ENCODE results near the gene MOB2. TPM values are rescaled to one million over a fixed set of nuclear protein-coding genes. Genes with fewer than 3 reads are reported as not detected.
"Not testable (repeated sequence)": the region's sequence is repeated elsewhere in the genome, so short reads cannot be mapped to it uniquely, and the experiment has no call there.

The MOB2 gene
- total RNA-seq, 1 experiment from 2014 or later: 11.1 TPM

GRCh38 chr11:1446623-1447022, 40.0 kb downstream of the MOB2 start:
- DNase-seq (ENCODE audit: extremely low read depth, low read depth): no peak

DNA sequence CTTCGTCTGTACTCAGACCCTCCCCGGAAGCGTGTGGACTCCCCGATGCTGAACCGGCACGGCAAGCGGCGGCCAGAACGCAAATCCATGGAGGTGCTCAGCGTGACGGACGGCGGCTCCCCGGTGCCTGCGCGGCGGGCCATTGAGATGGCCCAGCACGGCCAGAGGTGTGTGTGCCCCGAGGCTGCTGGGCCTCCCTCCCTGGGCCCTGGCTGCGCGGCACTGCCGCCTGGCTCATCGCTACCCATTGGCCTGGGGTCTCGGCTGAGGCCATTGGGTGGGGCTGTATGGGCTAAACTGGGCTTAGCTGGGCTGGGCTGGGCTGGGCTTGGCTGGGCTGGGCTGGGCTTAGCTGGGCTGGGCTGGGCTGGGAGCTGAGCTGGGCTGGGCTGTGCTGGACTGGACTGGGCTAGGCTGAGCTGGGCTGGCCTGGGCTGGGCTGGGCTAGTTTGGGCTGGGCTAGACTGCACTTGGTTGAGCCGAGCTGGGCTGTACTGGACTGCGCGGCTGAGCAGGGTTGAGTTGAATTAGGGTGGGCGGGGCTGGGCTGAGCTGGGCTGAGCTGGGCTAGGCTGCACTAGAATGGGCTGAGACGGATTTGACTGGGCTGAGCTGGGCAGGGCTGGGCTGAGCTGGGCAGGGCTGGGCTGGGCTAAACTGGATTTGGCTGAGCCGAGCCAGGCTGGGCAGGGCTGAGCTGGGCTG, 40.7 kb downstream of the MOB2 start:
- no peak for DNase-seq (ENCODE audit: extremely low read depth, low read depth)

- no peak for DNase-seq (ENCODE audit: extremely low read depth, low read depth)
Observed at GRCh38 chr11:1444823-1445422, 41.7 kb downstream of the MOB2 start.

DNA sequence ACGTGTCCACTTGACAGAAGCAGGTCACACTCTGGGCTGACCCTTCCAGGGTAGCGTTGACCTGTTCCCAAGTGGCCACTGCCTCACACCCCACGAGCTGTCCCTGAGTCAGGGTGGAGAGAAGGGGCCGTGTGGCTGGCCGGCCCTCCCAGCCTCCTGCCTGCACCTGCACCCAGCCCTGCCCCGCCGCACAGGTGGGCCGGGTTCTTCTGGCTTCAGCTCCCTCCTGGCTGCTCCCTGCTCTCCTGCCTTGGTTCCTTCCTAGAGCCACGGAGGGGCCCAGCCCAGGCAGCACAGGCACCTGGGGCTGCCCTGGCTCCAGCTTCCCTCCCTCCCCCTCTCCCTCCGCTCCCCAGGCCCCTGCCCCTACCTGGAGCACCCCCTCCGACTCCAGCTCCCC, 42.3 kb downstream of the MOB2 start:
- no peak for DNase-seq (ENCODE audit: extremely low read depth, low read depth)

DNA sequence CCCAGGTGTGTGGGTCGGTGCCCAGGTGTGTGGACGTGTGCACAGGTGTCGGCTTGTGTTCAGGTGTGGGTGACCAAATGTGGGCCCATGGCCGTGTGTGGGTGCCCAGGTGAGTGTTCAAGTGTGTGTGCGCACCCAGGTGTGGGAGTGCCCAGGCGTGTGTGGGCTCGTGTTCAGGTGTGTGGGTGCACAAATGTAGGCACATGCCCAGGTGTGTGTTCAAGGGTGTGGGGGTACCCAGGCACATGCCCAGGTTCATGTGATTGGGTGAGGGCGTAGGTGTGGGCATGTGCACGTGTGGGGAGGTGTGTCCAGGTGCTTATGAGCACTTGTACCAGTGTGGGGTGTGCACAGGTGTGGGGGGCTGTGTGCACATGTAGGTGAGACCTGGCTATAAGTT, 42.8 kb downstream of the MOB2 start:
- no peak for DNase-seq (ENCODE audit: extremely low read depth, low read depth)

GRCh38 chr11:1442807-1443366, 43.7 kb downstream of the MOB2 start:
- DNase-seq (ENCODE audit: extremely low read depth, low read depth): no peak

GRCh38 chr11:1442163-1442562, 44.4 kb downstream of the MOB2 start:
- DNase-seq (ENCODE audit: extremely low read depth, low read depth): peak; percentile 6

GRCh38 chr11:1440496-1440895, 46.1 kb downstream of the MOB2 start:
- no peak for DNase-seq (ENCODE audit: extremely low read depth, low read depth)

GRCh38 chr11:1440066-1440465, 46.5 kb downstream of the MOB2 start:
- DNase-seq (ENCODE audit: extremely low read depth, low read depth): no peak

GRCh38 chr11:1439341-1439740, 47.2 kb downstream of the MOB2 start:
- DNase-seq (ENCODE audit: extremely low read depth, low read depth): no peak

DNA sequence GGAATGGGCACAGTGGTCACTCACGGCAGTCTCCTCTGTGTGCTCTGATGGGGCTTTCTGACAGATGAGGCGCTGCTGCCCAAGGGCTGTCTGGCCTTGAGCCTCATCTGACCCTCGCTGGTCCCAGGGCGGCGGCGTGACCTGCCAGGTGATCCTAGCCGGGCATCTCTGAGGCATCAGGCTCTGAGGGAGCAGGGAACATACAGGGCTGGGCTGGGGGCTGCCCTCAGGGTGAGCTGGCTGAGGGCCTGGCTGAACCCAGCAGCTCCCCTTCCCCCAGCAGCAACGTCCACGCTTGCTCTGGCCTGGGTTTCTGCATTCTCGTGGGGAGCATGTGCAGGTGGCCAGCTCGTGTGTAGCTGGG, 47.6 kb downstream of the MOB2 start:
- no peak for DNase-seq (ENCODE audit: extremely low read depth, low read depth)

DNA sequence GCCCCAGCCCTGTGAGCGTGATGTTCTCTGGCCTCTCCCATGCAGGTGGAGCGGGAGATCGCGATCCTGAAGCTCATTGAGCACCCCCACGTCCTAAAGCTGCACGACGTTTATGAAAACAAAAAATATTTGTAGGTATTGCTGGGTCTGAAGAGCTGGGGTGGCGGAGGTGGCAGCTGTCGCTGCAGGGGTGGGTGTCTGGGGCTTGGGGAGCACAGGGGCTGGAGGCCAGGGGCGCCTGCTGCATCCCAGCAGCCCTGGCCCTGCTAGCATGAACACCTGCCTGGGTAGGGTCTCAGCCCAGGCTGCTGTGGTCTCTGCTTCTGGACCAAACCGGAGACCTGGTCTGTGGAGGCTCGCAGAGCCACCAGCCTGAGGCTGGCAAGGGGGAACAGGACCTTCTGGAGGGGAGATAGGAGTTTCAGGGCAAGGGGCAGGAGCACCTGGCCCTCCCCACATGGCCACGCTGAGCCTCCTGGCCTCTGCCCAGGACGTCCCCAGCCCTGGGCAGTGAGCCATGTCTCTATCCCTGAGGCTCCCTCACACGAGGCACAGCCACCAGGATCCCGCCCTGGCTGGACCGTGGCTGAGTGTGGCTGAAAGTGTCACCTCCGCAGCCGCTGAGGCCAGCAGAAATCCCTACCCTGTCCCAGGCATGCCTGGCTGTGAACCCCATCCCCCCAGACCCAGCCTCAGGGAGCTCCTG, 48.2 kb downstream of the MOB2 start:
- DNase-seq (ENCODE audit: extremely low read depth, low read depth): no peak

- no peak for DNase-seq (ENCODE audit: extremely low read depth, low read depth)
Observed at GRCh38 chr11:1437500-1437899, 49.1 kb downstream of the MOB2 start.

DNA sequence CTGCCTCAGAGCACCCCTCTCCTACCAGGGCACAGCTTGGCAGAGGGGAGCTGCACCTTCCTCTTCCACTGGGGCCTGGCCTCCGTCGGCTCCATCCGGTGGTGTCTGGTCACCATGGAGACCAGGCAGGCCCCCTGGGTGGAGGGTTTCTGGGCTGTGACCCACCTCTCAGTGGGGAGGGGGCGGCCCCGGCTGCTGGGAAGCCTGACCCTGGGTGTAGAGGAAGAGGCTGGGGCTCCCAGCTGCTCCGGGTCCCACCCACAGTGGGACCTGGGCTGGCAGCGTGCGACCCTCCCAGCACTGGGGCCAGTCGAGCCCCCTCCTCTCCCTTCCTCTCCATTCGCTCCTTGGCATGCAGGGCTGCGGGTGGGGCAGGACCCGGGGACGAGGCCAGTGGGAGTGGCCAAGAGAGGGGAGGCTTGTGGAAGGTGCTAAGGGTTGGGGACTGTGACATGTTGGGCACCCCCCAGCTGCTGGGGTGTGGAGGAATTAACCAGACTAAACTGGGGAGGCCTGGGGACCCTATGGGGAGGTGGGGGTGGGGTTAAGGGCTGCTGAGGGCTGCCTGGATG, 50.0 kb downstream of the MOB2 start:
- no peak for DNase-seq (ENCODE audit: extremely low read depth, low read depth)

DNA sequence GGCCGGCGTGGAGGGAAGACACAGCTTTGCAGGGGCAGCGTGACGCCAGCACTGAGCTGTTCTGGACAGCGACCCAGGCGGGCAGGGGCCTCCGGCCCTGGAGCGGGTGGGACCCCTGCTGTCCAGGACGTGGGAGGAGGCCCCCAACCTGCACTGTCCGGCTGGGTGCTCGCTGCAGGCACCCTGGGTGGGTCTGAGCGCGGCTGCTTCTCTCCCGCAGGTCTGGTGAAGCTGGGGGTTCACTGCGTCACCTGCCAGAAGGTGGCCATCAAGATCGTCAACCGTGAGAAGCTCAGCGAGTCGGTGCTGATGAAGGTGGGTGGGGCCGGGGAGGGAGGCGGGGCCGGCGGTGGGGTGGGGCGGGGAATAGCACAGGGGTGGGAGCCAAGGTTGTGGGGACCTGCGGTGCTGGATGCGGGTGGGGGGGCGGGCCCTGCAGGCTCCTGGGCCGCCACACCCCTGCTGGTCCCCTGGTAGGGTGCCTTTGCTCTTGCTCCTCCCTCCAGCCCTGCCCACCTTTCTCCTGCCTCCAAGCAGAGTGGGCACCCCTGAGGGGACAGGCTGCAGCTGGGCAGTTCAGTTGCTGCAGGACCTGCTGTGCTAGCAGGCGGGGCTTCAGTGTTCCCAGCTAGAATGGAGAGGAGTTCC, 50.6 kb downstream of the MOB2 start:
- no peak for DNase-seq (ENCODE audit: extremely low read depth, low read depth)

- DNase-seq (ENCODE audit: extremely low read depth, low read depth): not testable (repeated sequence)
Observed at GRCh38 chr11:1435479-1435819, 51.1 kb downstream of the MOB2 start.

DNA sequence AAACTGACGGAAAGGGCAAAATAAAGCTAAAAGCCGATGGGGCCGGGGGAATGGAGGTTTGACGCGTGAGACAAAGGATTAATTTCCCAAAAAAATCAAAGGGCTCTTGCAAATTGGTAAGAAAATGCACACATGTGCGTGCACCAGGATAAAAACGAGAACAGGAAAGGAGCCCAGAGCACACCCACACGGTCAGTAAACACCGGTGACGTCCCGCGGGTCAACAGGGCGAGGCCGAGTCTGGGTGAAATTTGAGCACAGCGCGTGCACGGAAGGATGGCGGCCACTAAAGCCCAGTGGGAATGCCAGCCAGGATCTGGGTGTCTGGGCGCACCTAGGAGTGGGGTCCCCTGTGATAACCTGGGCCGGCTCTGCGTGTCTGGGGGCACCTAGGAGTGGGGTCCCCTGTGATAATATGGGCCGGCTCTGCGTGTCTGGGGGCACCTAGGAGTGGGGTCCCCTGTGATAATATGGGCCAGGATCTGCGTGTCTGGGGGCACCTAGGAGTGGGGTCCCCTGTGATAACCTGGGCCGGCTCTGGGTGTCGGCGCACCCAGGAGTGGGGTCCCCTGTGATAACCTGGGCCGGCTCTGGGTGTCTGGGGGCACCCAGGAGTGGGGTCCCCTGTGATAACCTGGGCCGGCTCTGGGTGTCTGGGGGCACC, 52.5 kb downstream of the MOB2 start:
- DNase-seq (ENCODE audit: extremely low read depth, low read depth): no peak

GRCh38 chr11:1433568-1433967, 53.0 kb downstream of the MOB2 start:
- DNase-seq (ENCODE audit: extremely low read depth, low read depth): no peak

- DNase-seq (ENCODE audit: extremely low read depth, low read depth): no peak
Observed at GRCh38 chr11:1428762-1429316, 57.7 kb downstream of the MOB2 start.

GRCh38 chr11:1425439-1425838, 61.1 kb downstream of the MOB2 start:
- DNase-seq (ENCODE audit: extremely low read depth, low read depth): no peak

Data from NCI-H460 (cell line).